Measurements from ENCODE around the gene CSPG4.

GRCh38 chr15:75646944-75647364 lies 65.7 kb downstream of the CSPG4 start:
- no peak for TF ChIP-seq POLR2A (IDR thresholded peaks at IDR 0.05)
- no peak for TF ChIP-seq CTCF (IDR thresholded peaks at IDR 0.05)
- TF ChIP-seq POLR2AphosphoS5 (IDR thresholded peaks at IDR 0.05): peak in 2 of 3 donors; percentile 57 to 71
- TF ChIP-seq EP300 (IDR thresholded peaks at IDR 0.05): peak; percentile 73
